Measurements from ENCODE around the gene CBFA2T2.

GRCh38 chr20:33515569-33516216, 25.8 kb downstream of the CBFA2T2 start:
- TF ChIP-seq CTCF (IDR thresholded peaks at IDR 0.05; ENCODE audit: poor library complexity) (peak; percentile 20), EZH2 (IDR thresholded peaks at IDR 0.05; ENCODE audit: borderline replicate concordance) (no peak)

Data from hepatocyte (in vitro differentiated cells).